ENCODE measurements around the gene IHH.

- TF ChIP-seq CTCF (conservative IDR thresholded peaks at IDR 0.05; ENCODE audit: low read depth, low read length), result no peak
- no peak for TF ChIP-seq EZH2phosphoT487 (IDR thresholded peaks at IDR 0.05; ENCODE audit: borderline replicate concordance, low read length)
- no peak for TF ChIP-seq EZH2 (IDR thresholded peaks at IDR 0.05; ENCODE audit: low read length, unreplicated experiment)
Measured at GRCh38 chr2:219028996-219029828, 31.5 kb downstream of the IHH start.

Data from PC-3 (cell line).